ENCODE measurements around the gene PRDM4. TPM values are rescaled to one million over a fixed set of nuclear protein-coding genes. Genes with fewer than 3 reads are reported as not detected.
A peak's percentile ranks its signal among the peaks of the same experiment; 100 is the strongest.

The PRDM4 gene
- total and polyA plus RNA-seq, 5 experiments from 2014 or later: 11.1 to 40.4 (median 19.1) TPM

GRCh38 chr12:107762874-107763273, 1.9 kb upstream of the PRDM4 start:
- no peak for DNase-seq
- Mint-ChIP-seq H3K36me3 (peaks cover 0 to 2% (median 0%) of the 10 kb centered on the region in 3 donors), H3K27me3 (no peaks in the 10 kb centered on the region), H3K4me3 (peak overlapping the region in 1 of 10 donors; percentile 35), H3K9me3 (peaks cover 0 to 2% (median 0%) of the 10 kb centered on the region in 9 donors), H3K27ac (peak overlapping the region in 2 of 10 donors; percentile 9 to 19), H3K4me1 (peaks cover 12 to 33% (median 29%) of the 10 kb centered on the region in 4 donors)
- POLR2A ChIA-PET: no interaction called here
- ATAC-seq: no peak

- Mint-ChIP-seq H3K27me3 (no peaks in the 10 kb centered on the region), H3K27ac (peak overlapping the region; percentile 82 to 96 (median 93)), H3K9me3 (peaks cover 0 to 2% (median 0%) of the 10 kb centered on the region in 9 donors), H3K4me1 (peaks cover 12 to 39% (median 33%) of the 10 kb centered on the region in 4 donors), H3K36me3 (peaks cover 0 to 16% (median 0%) of the 10 kb centered on the region in 3 donors), H3K4me3 (peak overlapping the region; percentile 79 to 92 (median 88))
- POLR2A ChIA-PET: no interaction called here
- peak in 3 of 10 donors; percentile 10 to 60 (median 21) for DNase-seq
- peak; percentile 34 to 37 for ATAC-seq
Observed at GRCh38 chr12:107761502-107761904, 566 bp upstream of the PRDM4 start.

GRCh38 chr12:107760207-107760808, 629 bp downstream of the PRDM4 start:
- Mint-ChIP-seq H3K4me1 (peaks cover 12 to 39% (median 33%) of the 10 kb centered on the region in 4 donors), H3K27me3 (no peaks in the 10 kb centered on the region)

GRCh38 chr12:107759410-107759809, 1.5 kb downstream of the PRDM4 start:
- POLR2A ChIA-PET: no interaction called here
- H3K27me3 Mint-ChIP-seq: no peaks in the 10 kb centered on the region
- H3K4me3 Mint-ChIP-seq: peak overlapping the region; percentile 83 to 93 (median 90)
- peaks cover 0 to 35% (median 3%) of the 10 kb centered on the region in 3 donors for H3K36me3 Mint-ChIP-seq
- no peak for DNase-seq
- H3K4me1 Mint-ChIP-seq: peaks cover 12 to 39% (median 33%) of the 10 kb centered on the region in 4 donors
- peak overlapping the region in 9 of 10 donors; percentile 53 to 93 (median 90) for H3K27ac Mint-ChIP-seq
- ATAC-seq: no peak
- peaks cover 0 to 2% (median 0%) of the 10 kb centered on the region in 9 donors for H3K9me3 Mint-ChIP-seq

More at GRCh38 chr12:107760207-107760808, 629 bp downstream of the PRDM4 start:
- POLR2A ChIA-PET: interaction anchor here (1.0 kb wide), 1 partner anchor 440 kb away, joined by 3 read pairs; no protein-coding TSS in a partner anchor
- H3K36me3 Mint-ChIP-seq: peaks cover 0 to 26% (median 0%) of the 10 kb centered on the region in 3 donors
- DNase-seq (peak; percentile 9 to 68 (median 28)), ATAC-seq (peak; percentile 27 to 28)
- H3K27ac Mint-ChIP-seq: peak overlapping the region; percentile 73 to 93 (median 90)
- H3K4me3 Mint-ChIP-seq: peak overlapping the region; percentile 83 to 93 (median 90)
- peaks cover 0 to 2% (median 0%) of the 10 kb centered on the region in 9 donors for H3K9me3 Mint-ChIP-seq

GRCh38 chr12:107749083-107749482, 11.9 kb downstream of the PRDM4 start:
- POLR2A ChIA-PET: no interaction called here
- peaks cover 12 to 47% (median 18%) of the 10 kb centered on the region in 3 donors for H3K36me3 Mint-ChIP-seq
- ATAC-seq: no peak

GRCh38 chr12:107748472-107748871, 12.5 kb downstream of the PRDM4 start:
- Mint-ChIP-seq H3K9me3 (no peaks in the 10 kb centered on the region), H3K36me3 (peaks cover 12 to 47% (median 16%) of the 10 kb centered on the region in 3 donors), H3K4me1 (peaks cover 0 to 13% (median 4%) of the 10 kb centered on the region in 4 donors), H3K4me3 (no peak overlapping the region), H3K27me3 (no peaks in the 10 kb centered on the region), H3K27ac (no peak overlapping the region)
- no peak for DNase-seq
- POLR2A ChIA-PET: no interaction called here
- no peak for ATAC-seq

More at GRCh38 chr12:107749083-107749482, 11.9 kb downstream of the PRDM4 start:
- peaks cover 0 to 15% (median 4%) of the 10 kb centered on the region in 4 donors for H3K4me1 Mint-ChIP-seq
- H3K27ac Mint-ChIP-seq: no peak overlapping the region
- no peak for DNase-seq
- no peaks in the 10 kb centered on the region for H3K27me3 Mint-ChIP-seq
- no peaks in the 10 kb centered on the region for H3K9me3 Mint-ChIP-seq
- no peak overlapping the region for H3K4me3 Mint-ChIP-seq

GRCh38 chr12:107736914-107737313, 24.0 kb downstream of the PRDM4 start:
- POLR2A ChIA-PET: no interaction called here

GRCh38 chr12:107735763-107736162, 25.2 kb downstream of the PRDM4 start:
- H3K4me3 Mint-ChIP-seq: no peak overlapping the region

More at GRCh38 chr12:107736914-107737313, 24.0 kb downstream of the PRDM4 start:
- Mint-ChIP-seq H3K9me3 (no peaks in the 10 kb centered on the region), H3K36me3 (peaks cover 9 to 87% (median 43%) of the 10 kb centered on the region in 3 donors), H3K4me1 (peaks cover 10 to 30% (median 17%) of the 10 kb centered on the region in 4 donors), H3K4me3 (peak overlapping the region in 1 of 10 donors; percentile 54), H3K27me3 (no peaks in the 10 kb centered on the region), H3K27ac (peak overlapping the region; percentile 30 to 93 (median 69))
- ATAC-seq (peak; percentile 59 to 69), DNase-seq (peak in 3 of 10 donors; percentile 4 to 69 (median 27))

GRCh38 chr12:107734139-107734538, 26.8 kb downstream of the PRDM4 start:
- no peak for ATAC-seq
- no peak overlapping the region for H3K4me3 Mint-ChIP-seq
- H3K4me1 Mint-ChIP-seq: peaks cover 10 to 39% (median 17%) of the 10 kb centered on the region in 4 donors
- no peaks in the 10 kb centered on the region for H3K9me3 Mint-ChIP-seq
- peak overlapping the region in 5 of 10 donors; percentile 3 to 64 (median 31) for H3K27ac Mint-ChIP-seq
- H3K36me3 Mint-ChIP-seq: peaks cover 9 to 60% (median 29%) of the 10 kb centered on the region in 3 donors
- POLR2A ChIA-PET: no interaction called here
- H3K27me3 Mint-ChIP-seq: no peaks in the 10 kb centered on the region
- no peak for DNase-seq

More at GRCh38 chr12:107735763-107736162, 25.2 kb downstream of the PRDM4 start:
- ATAC-seq: no peak
- Mint-ChIP-seq H3K4me1 (peaks cover 10 to 39% (median 17%) of the 10 kb centered on the region in 4 donors), H3K27ac (peak overlapping the region in 7 of 10 donors; percentile 0 to 93 (median 72)), H3K27me3 (no peaks in the 10 kb centered on the region), H3K36me3 (peaks cover 9 to 75% (median 36%) of the 10 kb centered on the region in 3 donors), H3K9me3 (no peaks in the 10 kb centered on the region)
- POLR2A ChIA-PET: no interaction called here
- DNase-seq: no peak

- DNase-seq (no peak), ATAC-seq (no peak)
- Mint-ChIP-seq H3K27me3 (no peaks in the 10 kb centered on the region), H3K4me3 (no peak overlapping the region), H3K36me3 (peaks cover 5 to 43% (median 24%) of the 10 kb centered on the region in 3 donors), H3K27ac (peak overlapping the region in 3 of 10 donors; percentile 60 to 66 (median 60)), H3K4me1 (peaks cover 8 to 32% (median 12%) of the 10 kb centered on the region in 4 donors), H3K9me3 (no peaks in the 10 kb centered on the region)
- POLR2A ChIA-PET: no interaction called here
Observed at GRCh38 chr12:107732365-107732764, 28.6 kb downstream of the PRDM4 start.

GRCh38 chr12:107731366-107731765, 29.6 kb downstream of the PRDM4 start:
- Mint-ChIP-seq H3K4me1 (peaks cover under 1 to 22% (median 4%) of the 10 kb centered on the region in 4 donors), H3K27me3 (no peaks in the 10 kb centered on the region), H3K27ac (peak overlapping the region in 2 of 10 donors; percentile 59 to 60), H3K9me3 (no peaks in the 10 kb centered on the region), H3K36me3 (peaks cover 5 to 33% (median 21%) of the 10 kb centered on the region in 3 donors), H3K4me3 (no peak overlapping the region)
- ATAC-seq: no peak
- POLR2A ChIA-PET: interaction anchor here (0.5 kb wide), 1 partner anchor 44 kb away, joined by 4 read pairs; no protein-coding TSS in a partner anchor
- DNase-seq: no peak

GRCh38 chr12:107730618-107731341, 30.2 kb downstream of the PRDM4 start:
- Mint-ChIP-seq H3K36me3 (peaks cover 5 to 27% (median 19%) of the 10 kb centered on the region in 3 donors), H3K27ac (peak overlapping the region in 4 of 10 donors; percentile 58 to 62 (median 60)), H3K9me3 (no peaks in the 10 kb centered on the region), H3K27me3 (no peaks in the 10 kb centered on the region), H3K4me3 (no peak overlapping the region), H3K4me1 (peaks cover 0 to 16% (median 2%) of the 10 kb centered on the region in 4 donors)
- ATAC-seq (no peak), DNase-seq (no peak)
- POLR2A ChIA-PET: no interaction called here
